ENCODE results near the gene TMEM123.

Gene TMEM123

GRCh38 chr11:102462610-102463009 is 10.0 kb upstream of the TMEM123 start:
- Histone ChIP-seq H3K36me3 (no peaks in the 10 kb centered on the region), H3K9me3 (no peaks in the 10 kb centered on the region), H3K4me3 (ENCODE audit: low read depth in 1 of 2, low read length in 1 of 2) (no peak overlapping the region), H3K27ac (no peak overlapping the region), H3K4me1 (ENCODE audit: control insufficient read depth in 1 of 2, insufficient read depth in 1 of 2, low read depth in 1 of 2, low read length in 1 of 2) (peaks cover 6 to 17% of the 10 kb centered on the region in 2 experiments), H3K27me3 (no peaks in the 10 kb centered on the region)
- TF ChIP-seq CTCF (IDR thresholded peaks at IDR 0.05) = no peak

- no peaks in the 10 kb centered on the region for H3K36me3 ChIP-seq
- H3K4me3 ChIP-seq (ENCODE audit: low read depth in 1 of 2, low read length in 1 of 2) = no peak overlapping the region
- peaks cover 17 to 21% of the 10 kb centered on the region in 2 experiments for H3K4me1 ChIP-seq (ENCODE audit: control insufficient read depth in 1 of 2, insufficient read depth in 1 of 2, low read depth in 1 of 2, low read length in 1 of 2)
- no peak overlapping the region for H3K27ac ChIP-seq
- no peaks in the 10 kb centered on the region for H3K27me3 ChIP-seq
- TF ChIP-seq CTCF (IDR thresholded peaks at IDR 0.05) = no peak
- H3K9me3 ChIP-seq = no peaks in the 10 kb centered on the region
Measured at GRCh38 chr11:102459393-102459792, 6.8 kb upstream of the TMEM123 start.

GRCh38 chr11:102458548-102458947 is 6.0 kb upstream of the TMEM123 start:
- Histone ChIP-seq H3K4me3 (ENCODE audit: low read depth in 1 of 2, low read length in 1 of 2) (no peak overlapping the region), H3K4me1 (ENCODE audit: control insufficient read depth in 1 of 2, insufficient read depth in 1 of 2, low read depth in 1 of 2, low read length in 1 of 2) (peaks cover 17 to 23% of the 10 kb centered on the region in 2 experiments), H3K27ac (no peak overlapping the region), H3K27me3 (no peaks in the 10 kb centered on the region), H3K9me3 (no peaks in the 10 kb centered on the region), H3K36me3 (no peaks in the 10 kb centered on the region)
- TF ChIP-seq CTCF (IDR thresholded peaks at IDR 0.05) = no peak

GRCh38 chr11:102457865-102458264 is 5.3 kb upstream of the TMEM123 start:
- Histone ChIP-seq H3K4me1 (ENCODE audit: control insufficient read depth in 1 of 2, insufficient read depth in 1 of 2, low read depth in 1 of 2, low read length in 1 of 2) (peaks cover 23 to 30% of the 10 kb centered on the region in 2 experiments), H3K27ac (no peak overlapping the region), H3K4me3 (ENCODE audit: low read depth in 1 of 2, low read length in 1 of 2) (no peak overlapping the region), H3K9me3 (no peaks in the 10 kb centered on the region), H3K27me3 (no peaks in the 10 kb centered on the region), H3K36me3 (no peaks in the 10 kb centered on the region)
- no peak for TF ChIP-seq CTCF (IDR thresholded peaks at IDR 0.05)

- no peak for TF ChIP-seq CTCF (IDR thresholded peaks at IDR 0.05)
- no peaks in the 10 kb centered on the region for H3K27me3 ChIP-seq
- H3K36me3 ChIP-seq = no peaks in the 10 kb centered on the region
- peaks cover 23 to 30% of the 10 kb centered on the region in 2 experiments for H3K4me1 ChIP-seq (ENCODE audit: control insufficient read depth in 1 of 2, insufficient read depth in 1 of 2, low read depth in 1 of 2, low read length in 1 of 2)
- no peaks in the 10 kb centered on the region for H3K9me3 ChIP-seq
- H3K27ac ChIP-seq = peak overlapping the region; percentile 74
- no peak overlapping the region for H3K4me3 ChIP-seq (ENCODE audit: low read depth in 1 of 2, low read length in 1 of 2)
Measured at GRCh38 chr11:102457056-102457677, 4.6 kb upstream of the TMEM123 start.
